ENCODE measurements around the gene C1orf74. TPM values are rescaled to one million over a fixed set of nuclear protein-coding genes. Genes with fewer than 3 reads are reported as not detected.

Gene C1orf74
- total RNA-seq, 4 donors from 2014 or later, result 0.20 to 2.7 (median 2.4) TPM; not detected in 1

DNA sequence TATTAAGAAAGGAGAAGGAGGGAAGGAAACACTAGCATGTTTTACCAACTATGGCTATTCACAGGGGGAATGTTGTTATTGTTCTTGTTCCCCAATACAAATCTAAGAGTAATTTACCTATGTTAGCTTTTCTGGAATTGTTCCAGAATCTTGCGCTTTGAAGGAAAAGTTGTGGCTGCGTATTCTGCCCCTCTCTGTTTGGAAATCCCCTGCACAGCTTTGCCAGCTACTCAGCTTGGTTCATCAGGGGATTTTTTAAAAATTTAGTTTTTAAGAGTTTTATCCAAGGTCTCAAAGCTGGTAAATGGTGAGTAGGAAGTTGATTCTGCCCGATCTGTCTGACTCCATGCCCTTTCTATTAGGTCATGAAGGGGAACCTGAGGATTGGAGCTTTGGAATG is 31.1 kb upstream of the C1orf74 start:
- TF ChIP-seq POLR2A (IDR thresholded peaks at IDR 0.05) (no peak), EP300 (IDR thresholded peaks at IDR 0.05; ENCODE audit: low read depth) (no peak), POLR2AphosphoS5 (IDR thresholded peaks at IDR 0.05) (no peak)
- TF ChIP-seq, protein P1, sequence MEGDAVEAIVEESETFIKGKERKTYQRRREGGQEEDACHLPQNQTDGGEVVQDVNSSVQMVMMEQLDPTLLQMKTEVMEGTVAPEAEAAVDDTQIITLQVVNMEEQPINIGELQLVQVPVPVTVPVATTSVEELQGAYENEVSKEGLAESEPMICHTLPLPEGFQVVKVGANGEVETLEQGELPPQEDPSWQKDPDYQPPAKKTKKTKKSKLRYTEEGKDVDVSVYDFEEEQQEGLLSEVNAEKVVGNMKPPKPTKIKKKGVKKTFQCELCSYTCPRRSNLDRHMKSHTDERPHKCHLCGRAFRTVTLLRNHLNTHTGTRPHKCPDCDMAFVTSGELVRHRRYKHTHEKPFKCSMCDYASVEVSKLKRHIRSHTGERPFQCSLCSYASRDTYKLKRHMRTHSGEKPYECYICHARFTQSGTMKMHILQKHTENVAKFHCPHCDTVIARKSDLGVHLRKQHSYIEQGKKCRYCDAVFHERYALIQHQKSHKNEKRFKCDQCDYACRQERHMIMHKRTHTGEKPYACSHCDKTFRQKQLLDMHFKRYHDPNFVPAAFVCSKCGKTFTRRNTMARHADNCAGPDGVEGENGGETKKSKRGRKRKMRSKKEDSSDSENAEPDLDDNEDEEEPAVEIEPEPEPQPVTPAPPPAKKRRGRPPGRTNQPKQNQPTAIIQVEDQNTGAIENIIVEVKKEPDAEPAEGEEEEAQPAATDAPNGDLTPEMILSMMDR (IDR thresholded peaks at IDR 0.05), result no peak
- WGBS, 2 donors (ENCODE audit: low coverage in 1 of 2), result 81 to 88% methylated on average over 3 of the region's 3 CpGs
- intact Hi-C loops (cut with DNase I; ENCODE audit: low total_unique reads), result no loop called here
- H3K27me3 ChIP-seq, result peaks cover under 1% of the 10 kb centered on the region
- H3K27ac ChIP-seq, result no peak overlapping the region
- no peak overlapping the region for H3K4me3 ChIP-seq
- H3K4me1 ChIP-seq, result no peaks in the 10 kb centered on the region
- DNase-seq, result no peak
- no peaks in the 10 kb centered on the region for H3K9me3 ChIP-seq
- H3K36me3 ChIP-seq, result no peaks in the 10 kb centered on the region
- in situ Hi-C loops (cut with MboI; ENCODE audit: low pct_ligation_motif_present in 1 of 4, low pct_unique_long_range_greater_than_20kb in 1 of 4, low sequenced_read_pairs in 3 of 4), result no loop called here

DNA sequence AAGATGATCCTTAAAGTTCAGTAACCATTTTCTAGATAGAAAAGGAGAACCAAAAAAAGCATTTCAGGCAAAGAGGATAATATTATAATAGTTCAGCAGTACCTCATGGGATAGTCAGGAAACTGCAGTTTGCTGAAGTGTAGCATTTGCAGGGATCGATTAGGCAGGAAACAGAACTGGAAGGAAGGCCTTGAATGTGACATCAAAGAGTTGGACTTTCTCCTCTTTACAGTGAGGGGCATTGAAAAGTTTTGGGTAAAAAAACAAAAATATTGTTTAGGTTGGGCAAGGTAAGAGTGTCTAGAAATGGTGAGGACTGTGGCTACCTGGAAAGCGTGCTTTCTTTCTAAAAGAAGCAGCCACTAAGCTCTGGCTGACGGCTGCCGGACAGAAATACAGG is 29.5 kb upstream of the C1orf74 start:
- 93% methylated on average over 4 of the region's 4 CpGs for WGBS, 2 donors (ENCODE audit: low coverage in 1 of 2)
- DNase-seq, result no peak
- Histone ChIP-seq H3K27ac (no peak overlapping the region), H3K9me3 (no peaks in the 10 kb centered on the region), H3K4me3 (no peak overlapping the region), H3K27me3 (no peaks in the 10 kb centered on the region), H3K36me3 (no peaks in the 10 kb centered on the region), H3K4me1 (no peaks in the 10 kb centered on the region)
- intact Hi-C loops (cut with DNase I; ENCODE audit: low total_unique reads) (no loop called here), in situ Hi-C loops (cut with MboI; ENCODE audit: low pct_ligation_motif_present in 1 of 4, low pct_unique_long_range_greater_than_20kb in 1 of 4, low sequenced_read_pairs in 3 of 4) (no loop called here)
- no peak for TF ChIP-seq EP300 (IDR thresholded peaks at IDR 0.05; ENCODE audit: low read depth)
- TF ChIP-seq POLR2A (IDR thresholded peaks at IDR 0.05), result no peak
- TF ChIP-seq, protein P1 (IDR thresholded peaks at IDR 0.05), result no peak
- TF ChIP-seq POLR2AphosphoS5 (IDR thresholded peaks at IDR 0.05), result no peak

DNA sequence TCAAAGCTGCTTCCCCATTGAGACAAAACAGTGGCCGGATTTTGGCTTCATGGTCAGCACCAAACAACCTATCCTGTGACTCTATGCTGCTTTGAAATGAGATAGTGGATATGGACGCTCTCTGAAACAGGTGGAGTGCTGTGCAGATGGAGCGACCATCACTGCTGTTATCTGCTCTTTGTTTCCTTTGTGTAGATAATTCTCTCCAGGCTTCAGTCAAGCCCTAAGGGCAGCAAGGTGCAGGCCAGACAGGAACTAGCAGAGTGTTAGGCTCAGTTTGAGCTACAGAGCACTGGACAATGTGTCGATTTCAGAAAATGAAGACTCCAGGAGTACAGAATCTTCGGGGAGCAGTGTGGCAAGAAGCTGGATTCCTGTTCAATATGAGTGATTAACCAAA is 26.4 kb upstream of the C1orf74 start:
- no peak for TF ChIP-seq EP300 (IDR thresholded peaks at IDR 0.05; ENCODE audit: low read depth)
- TF ChIP-seq POLR2AphosphoS5 (IDR thresholded peaks at IDR 0.05), result no peak
- TF ChIP-seq POLR2A (IDR thresholded peaks at IDR 0.05), result no peak
- TF ChIP-seq, protein P1 (IDR thresholded peaks at IDR 0.05), result no peak
- 60 to 93% methylated on average over 1 to 5 of the region's 5 CpGs for WGBS, 2 donors (ENCODE audit: low coverage in 1 of 2)
- no peak overlapping the region for H3K27ac ChIP-seq
- H3K4me1 ChIP-seq, result peaks cover 0 to 10% (median 3%) of the 10 kb centered on the region in 4 donors
- H3K36me3 ChIP-seq, result no peaks in the 10 kb centered on the region
- no peaks in the 10 kb centered on the region for H3K9me3 ChIP-seq
- no peaks in the 10 kb centered on the region for H3K27me3 ChIP-seq
- no peak overlapping the region for H3K4me3 ChIP-seq
- intact Hi-C loops (cut with DNase I; ENCODE audit: low total_unique reads) (no loop called here), in situ Hi-C loops (cut with MboI; ENCODE audit: low pct_ligation_motif_present in 1 of 4, low pct_unique_long_range_greater_than_20kb in 1 of 4, low sequenced_read_pairs in 3 of 4) (no loop called here)
- DNase-seq, result no peak

DNA sequence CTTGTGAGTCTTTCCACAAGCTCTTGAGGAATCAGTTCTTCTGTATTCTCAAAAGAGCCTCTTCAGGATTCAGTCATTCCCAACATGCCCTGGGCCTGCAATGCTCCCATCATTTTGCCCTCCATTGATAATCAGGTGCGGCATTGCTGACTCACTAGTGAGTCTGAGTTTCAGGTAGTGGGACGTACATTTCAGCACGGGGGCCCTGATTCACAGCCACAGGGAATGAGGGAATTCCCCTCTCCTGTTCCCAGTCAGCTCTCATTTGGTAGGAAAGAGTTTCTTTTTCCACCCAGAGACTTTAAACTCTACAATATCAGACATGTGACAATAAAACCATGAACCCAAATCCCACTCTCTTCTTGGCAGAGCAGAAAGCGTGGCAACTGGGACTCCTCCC is 25.3 kb upstream of the C1orf74 start:
- Histone ChIP-seq H3K27ac (no peak overlapping the region), H3K36me3 (no peaks in the 10 kb centered on the region), H3K9me3 (no peaks in the 10 kb centered on the region), H3K4me3 (no peak overlapping the region), H3K27me3 (no peaks in the 10 kb centered on the region), H3K4me1 (peaks cover 0 to 11% (median 3%) of the 10 kb centered on the region in 4 donors)
- TF ChIP-seq EP300 (IDR thresholded peaks at IDR 0.05; ENCODE audit: low read depth) (no peak), POLR2A (IDR thresholded peaks at IDR 0.05) (no peak), POLR2AphosphoS5 (IDR thresholded peaks at IDR 0.05) (no peak)
- TF ChIP-seq, protein P1 (IDR thresholded peaks at IDR 0.05), result no peak
- intact Hi-C loops (cut with DNase I; ENCODE audit: low total_unique reads), result no loop called here
- DNase-seq, result no peak
- in situ Hi-C loops (cut with MboI; ENCODE audit: low pct_ligation_motif_present in 1 of 4, low pct_unique_long_range_greater_than_20kb in 1 of 4, low sequenced_read_pairs in 3 of 4), result no loop called here
- 86% methylated on average over 4 of the region's 4 CpGs; no CpG with 5 or more reads in 1 of the 2 donors for whole genome bisulfite sequencing, 2 donors (ENCODE audit: low coverage in 1 of 2)
